H9 (cell line): Measurements from ENCODE around the gene FRAS1. TPM values are rescaled to one million over a fixed set of nuclear protein-coding genes. Genes with fewer than 3 reads are reported as not detected.

Source experiments
- DNase-seq: peaks from one replicate; pipeline ENCODE4 v3.0.0-alpha.2; 2017
- H2AFZ ChIP-seq: one replicate; pipeline ENCODE4 v1.6.1; 2013; ENCODE audit warnings: mild to moderate bottlenecking, low read length, control low read depth, moderate library complexity
- H2AK5ac ChIP-seq: 2 replicates; pipeline ENCODE4 v1.6.1; 2013; ENCODE audit warnings: low read length, control low read depth, mixed read lengths; ENCODE audit not compliant: insufficient read length
- H2BK120ac ChIP-seq: one replicate; pipeline ENCODE4 v1.6.1; 2013; ENCODE audit warnings: low read depth, mild to moderate bottlenecking, low read length, control low read depth, inconsistent platforms; ENCODE audit not compliant: poor library complexity, severe bottlenecking
- H2BK12ac ChIP-seq: 2 replicates; pipeline ENCODE4 v1.6.1; 2013; ENCODE audit warnings: low read length, control low read depth, mixed read lengths, low read depth; ENCODE audit not compliant: insufficient read length
- H2BK15ac ChIP-seq: 2 replicates; pipeline ENCODE4 v1.6.1; 2013; ENCODE audit warnings: low read depth, low read length, control low read depth
- H2BK20ac ChIP-seq: one replicate; pipeline ENCODE4 v1.6.1; 2013; ENCODE audit warnings: low read depth, mild to moderate bottlenecking, low read length, control low read depth, inconsistent platforms; ENCODE audit not compliant: poor library complexity, severe bottlenecking
- H2BK5ac ChIP-seq: 2 replicates; pipeline ENCODE4 v1.6.1; 2013; ENCODE audit warnings: low read length, control low read depth, mixed read lengths; ENCODE audit not compliant: insufficient read length
- H3K14ac ChIP-seq: 2 replicates; pipeline ENCODE4 v1.6.1; 2013; ENCODE audit warnings: low read length, control low read depth; ENCODE audit not compliant: insufficient read depth
- H3K18ac ChIP-seq: 2 replicates; pipeline ENCODE4 v1.6.1; 2013; ENCODE audit warnings: low read depth, mild to moderate bottlenecking, mixed read lengths, low read length, control low read depth; ENCODE audit not compliant: insufficient read length
- H3K23ac ChIP-seq: 2 replicates; pipeline ENCODE4 v1.6.1; 2013; ENCODE audit warnings: low read length, control low read depth, mixed read lengths, low read depth; ENCODE audit not compliant: insufficient read length
- H3K23me2 ChIP-seq: 2 replicates; pipeline ENCODE4 v1.6.1; 2013; ENCODE audit warnings: low read depth, mild to moderate bottlenecking, mixed read lengths, low read length, control low read depth; ENCODE audit not compliant: insufficient read length, poor library complexity, severe bottlenecking
- H3K27ac ChIP-seq: 2 replicates; pipeline ENCODE4 v1.5.1; 2013; ENCODE audit warnings: low read length, control low read depth, mixed read lengths, low read depth; ENCODE audit not compliant: insufficient read length
- H3K27me3 ChIP-seq: 2 replicates; pipeline ENCODE4 v1.6.1; 2013; ENCODE audit warnings: low read length, control low read depth, inconsistent platforms; ENCODE audit not compliant: insufficient read depth
- H3K4ac ChIP-seq: 2 replicates; pipeline ENCODE4 v1.6.1; 2013; ENCODE audit warnings: low read depth, mild to moderate bottlenecking, control low read depth, inconsistent platforms, low read length, moderate library complexity
- H3K4me1 ChIP-seq: 2 replicates; pipeline ENCODE4 v1.6.1; 2013; ENCODE audit warnings: low read length, control low read depth, inconsistent platforms; ENCODE audit not compliant: insufficient read depth
- H3K4me2 ChIP-seq: 2 replicates; pipeline ENCODE4 v1.6.1; 2013; ENCODE audit warnings: low read length, control low read depth, mixed read lengths; ENCODE audit not compliant: insufficient read length, insufficient read depth
- H3K56ac ChIP-seq: 2 replicates; pipeline ENCODE4 v1.6.1; 2013; ENCODE audit warnings: low read depth, mild to moderate bottlenecking, mixed read lengths, low read length, control low read depth; ENCODE audit not compliant: insufficient read length
- H3K79me1 ChIP-seq: 2 replicates; pipeline ENCODE4 v1.6.1; 2013; ENCODE audit warnings: low read depth, mild to moderate bottlenecking, moderate library complexity, low read length, control low read depth, inconsistent platforms; ENCODE audit not compliant: insufficient read depth, poor library complexity, severe bottlenecking
- H3K79me2 ChIP-seq: 2 replicates; pipeline ENCODE4 v1.6.1; 2013; ENCODE audit warnings: low read length, control low read depth, inconsistent platforms; ENCODE audit not compliant: insufficient read depth
- H3K9ac ChIP-seq: 2 replicates; pipeline ENCODE4 v1.6.1; 2013; ENCODE audit warnings: low read length, control low read depth, mixed read lengths; ENCODE audit not compliant: insufficient read length; ENCODE audit errors: extremely low read depth
- H3K9me3 ChIP-seq: one replicate; pipeline ENCODE4 v1.6.1; 2013; ENCODE audit warnings: low read depth, low read length, inconsistent platforms; ENCODE audit not compliant: control insufficient read depth
- H3T11ph ChIP-seq: one replicate; pipeline ENCODE4 v1.6.1; 2013; ENCODE audit warnings: mild to moderate bottlenecking, low read length, control low read depth, inconsistent platforms
- H4K20me1 ChIP-seq: one replicate; pipeline ENCODE4 v1.6.1; 2013; ENCODE audit not compliant: control insufficient read depth, insufficient read length, insufficient read depth
- H4K5ac ChIP-seq: 2 replicates; pipeline ENCODE4 v1.6.1; 2013; ENCODE audit warnings: low read depth, mild to moderate bottlenecking, mixed read lengths, low read length, control low read depth; ENCODE audit not compliant: insufficient read length
- H4K8ac ChIP-seq: replicated peaks from 2 replicates; pipeline ENCODE4 v1.6.1; 2013; ENCODE audit warnings: low read length, control low read depth, mixed read lengths, low read depth; ENCODE audit not compliant: insufficient read length
- H4K91ac ChIP-seq: 2 replicates; pipeline ENCODE4 v1.6.1; 2013; ENCODE audit warnings: low read depth, mild to moderate bottlenecking, moderate library complexity, mixed read lengths, low read length, control low read depth; ENCODE audit not compliant: insufficient read length
- H3K27ac Mint-ChIP-seq, 3 experiments: 2 replicates in 2 of 3; 3 replicates in 1 of 3; pipeline ENCODE4 v1.8.0; 2020 to 2021; ENCODE audit warnings: mixed read lengths in 3 of 3, mild to moderate bottlenecking in 1 of 3, moderate library complexity in 1 of 3
- H3K27me3 Mint-ChIP-seq: 2 replicates; pipeline ENCODE4 v1.8.0; 2021; ENCODE audit warnings: low read depth, mild to moderate bottlenecking, moderate library complexity, mixed read lengths
- H3K36me3 Mint-ChIP-seq, 3 experiments: 2 replicates in 2 of 3; 3 replicates in 1 of 3; pipeline ENCODE4 v1.8.0; 2020 to 2021; ENCODE audit warnings: low read depth in 3 of 3, mixed read lengths in 3 of 3; ENCODE audit not compliant: insufficient read depth in 1 of 3
- H3K4me1 Mint-ChIP-seq, 2 experiments: 2 replicates each; pipeline ENCODE4 v1.8.0; 2020; ENCODE audit warnings: mixed read lengths in 2 of 2
- H3K4me3 Mint-ChIP-seq, 2 experiments: 2 replicates in 1 of 2; 3 replicates in 1 of 2; pipeline ENCODE4 v1.8.0; 2020 to 2021; ENCODE audit warnings: mild to moderate bottlenecking in 2 of 2, mixed read lengths in 2 of 2, moderate library complexity in 1 of 2
- H3K9me3 Mint-ChIP-seq, 2 experiments: 2 replicates in 1 of 2; 3 replicates in 1 of 2; pipeline ENCODE4 v1.8.0; 2020; ENCODE audit warnings: mild to moderate bottlenecking in 2 of 2, mixed read lengths in 2 of 2, moderate library complexity in 1 of 2
- CTCF ChIP-seq: fragments of 200-600 bp; sonication (generic); conservative IDR thresholded peaks from 3 replicates; pipeline ENCODE4 v1.8.0; 2021; ENCODE audit warnings: antibody characterized with exemption, mild to moderate bottlenecking
- WGBS: extraction: QIAGEN DNeasy Blood & Tissue Kit; methylation state at CpG from one replicate; pipeline ENCODE4 v1.1.7; 2013; ENCODE audit warnings: missing lambda C conversion rate, low lambda C conversion rate, mixed read lengths; ENCODE audit not compliant: insufficient read length; ENCODE audit errors: extremely low coverage; 5-methylcytosine and 5-hydroxymethylcytosine counted together
- total RNA-seq: library from RNA; stranded (reverse); gene quantifications from 2 replicates; pipeline ENCODE4 v1.2.1, GENCODE V29; 2021

FRAS1 gene
- total RNA-seq, 1 experiment from 2014 or later = 58.5 TPM

- Histone ChIP-seq H3K4me2 (no peak overlapping the region), H3K27ac (no peak overlapping the region), H3K56ac (no peak overlapping the region), H3K23ac (no peak overlapping the region), H4K5ac (no peak overlapping the region), H2BK12ac (no peak overlapping the region), H3K4ac (no peak overlapping the region), H3K14ac (no peak overlapping the region), H2BK5ac (no peak overlapping the region), H4K91ac (no peak overlapping the region), H2AFZ (no peak overlapping the region), H3T11ph (no peak overlapping the region), H2BK120ac (no peak overlapping the region), H2BK15ac (no peak overlapping the region), H3K79me2 (no peaks in the 10 kb centered on the region), H3K18ac (no peak overlapping the region), H2BK20ac (no peak overlapping the region), H3K23me2 (no peaks in the 10 kb centered on the region), H3K79me1 (no peaks in the 10 kb centered on the region), H3K27me3 (no peaks in the 10 kb centered on the region), H3K9ac (no peak overlapping the region), H2AK5ac (no peak overlapping the region), H4K20me1 (no peaks in the 10 kb centered on the region), H4K8ac (no peak overlapping the region), H3K4me1 (peaks cover 17% of the 10 kb centered on the region), H3K9me3 (no peaks in the 10 kb centered on the region)
- Mint-ChIP-seq H3K27me3 (no peaks in the 10 kb centered on the region), H3K4me3 (no peak overlapping the region; a peak in 1 of 5 replicates), H3K36me3 (peaks cover 0 to 6% (median 0%) of the 10 kb centered on the region in 3 experiments; a peak in 2 of 7 replicates), H3K27ac (peak overlapping the region; percentile 80 to 87 (median 86)), H3K9me3 (no peaks in the 10 kb centered on the region), H3K4me1 (peaks cover 61 to 66% of the 10 kb centered on the region in 2 experiments)
- TF ChIP-seq CTCF = no peak
- DNase-seq = no peak
- WGBS = no CpG with 5 or more reads among the region's 1 CpG
These were observed 300.0 kb downstream of the FRAS1 start for GRCh38 chr4:78357122-78357521.
